COLO829 (cell line): ENCODE data around the gene OR52E6.

Experiments used
- DNase-seq: peaks from one replicate; pipeline ENCODE4 v3.0.0; 2012; ENCODE audit warnings: low spot score

The OR52E6 gene

DNA sequence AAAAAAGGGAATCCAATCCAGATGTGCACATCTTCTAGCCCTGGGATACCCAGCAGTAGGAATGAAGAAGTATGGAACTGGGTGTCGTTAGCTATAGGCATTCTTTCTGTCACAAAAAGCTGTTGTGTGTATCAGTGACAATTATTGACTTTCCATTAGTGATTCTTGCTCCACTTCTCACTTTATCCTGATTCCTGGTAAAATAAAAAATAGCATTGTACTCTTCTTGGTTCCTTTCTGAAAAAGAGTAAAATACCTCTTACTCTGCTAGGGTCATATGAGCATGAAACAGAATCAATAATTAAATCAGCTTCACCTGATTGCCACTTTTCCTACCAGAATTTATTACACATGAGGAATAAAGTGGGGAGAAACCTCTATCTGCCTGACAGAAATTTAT lies at the start of gene OR52E6:
OR52E6 (minus strand) TSS at position 101 of the 400 bp plus-strand sequence; CDS start at position 101, 0 bp downstream.
- DNase-seq, result no peak

DNA sequence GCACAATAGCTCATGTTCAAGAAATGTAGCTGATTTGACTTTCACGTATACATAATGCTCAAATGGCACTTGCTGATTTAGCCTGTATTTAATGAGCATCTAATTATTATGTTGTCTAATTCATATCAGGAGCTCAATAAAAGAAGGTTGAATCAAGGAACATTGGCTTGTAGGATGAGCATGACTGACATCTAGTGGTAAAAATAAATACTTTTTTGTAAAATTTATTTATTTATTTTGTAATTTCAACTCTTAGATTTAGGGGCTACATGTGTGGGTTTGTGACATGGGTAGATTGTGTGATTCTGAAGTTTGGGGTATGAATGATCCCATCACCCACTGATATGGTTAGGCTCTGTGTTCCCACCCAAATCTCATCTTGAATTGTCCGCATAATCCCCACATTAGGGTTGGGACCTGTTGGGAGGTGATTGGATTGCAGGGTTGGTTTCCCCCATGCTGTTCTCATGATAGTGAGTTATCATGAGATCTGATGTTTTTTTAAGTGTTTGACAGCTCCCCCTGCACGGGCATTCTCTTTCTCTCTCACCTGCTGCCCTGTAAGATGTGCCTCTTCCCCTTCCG lies 49.6 kb upstream of the OR52E6 start:
- DNase-seq, result peak; percentile 8

DNA sequence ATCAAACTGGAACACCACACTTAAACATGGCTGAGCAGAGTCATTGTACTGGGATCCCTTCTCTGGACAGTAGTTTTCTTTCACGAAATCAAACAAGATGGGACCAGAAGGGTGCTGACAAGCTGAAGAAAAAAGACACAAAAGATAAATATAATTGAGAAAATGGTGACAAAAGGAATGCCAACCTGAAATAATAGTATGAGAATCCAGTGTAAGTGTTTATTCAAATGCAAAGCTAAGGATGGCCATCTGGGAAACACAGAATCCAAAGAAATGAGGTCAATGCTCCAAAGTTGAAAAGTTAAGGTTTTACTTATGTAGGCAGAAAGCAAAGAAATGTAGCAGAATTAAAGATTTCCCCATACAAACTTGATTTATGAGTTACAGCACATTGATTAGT lies 46.0 kb upstream of the OR52E6 start:
- DNase-seq, result no peak

DNA sequence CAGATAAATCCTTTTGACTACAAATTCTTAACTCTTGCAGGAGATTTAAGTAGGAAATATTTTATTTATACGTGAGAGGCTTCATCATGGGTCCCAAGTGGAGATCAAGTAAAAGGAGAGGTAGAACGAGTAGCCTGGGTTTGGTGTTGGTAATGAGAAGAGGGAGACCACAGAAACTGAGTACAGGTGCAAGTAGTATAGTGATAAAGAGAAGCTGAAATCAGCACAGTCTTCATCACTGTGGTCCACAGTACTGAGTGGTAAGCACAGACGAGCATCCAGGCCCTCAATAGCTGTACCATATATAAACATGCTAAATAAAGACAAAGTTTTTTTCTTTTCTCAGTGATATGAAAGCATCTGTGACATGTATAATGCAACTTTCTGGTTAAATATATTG lies 45.5 kb upstream of the OR52E6 start:
- DNase-seq, result no peak

DNA sequence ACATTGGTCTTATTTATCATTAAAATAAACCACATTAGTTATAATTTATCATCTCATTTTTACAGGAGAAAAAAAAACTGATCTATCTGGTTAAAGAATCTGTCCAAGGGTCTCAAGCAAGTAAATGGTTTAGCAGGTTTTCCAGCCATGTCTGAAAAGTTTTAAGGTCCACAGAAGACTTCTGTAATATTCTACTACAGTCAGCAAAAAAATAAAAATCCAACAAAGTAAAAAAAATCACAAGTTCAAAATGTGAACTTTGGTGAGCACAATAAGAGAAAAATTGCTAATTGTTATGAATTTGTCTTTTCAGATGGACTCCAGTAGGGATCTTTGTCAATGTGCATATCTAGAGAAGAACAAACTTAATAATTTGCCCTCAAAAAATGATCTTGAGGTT lies 40.1 kb upstream of the OR52E6 start:
- no peak for DNase-seq

DNA sequence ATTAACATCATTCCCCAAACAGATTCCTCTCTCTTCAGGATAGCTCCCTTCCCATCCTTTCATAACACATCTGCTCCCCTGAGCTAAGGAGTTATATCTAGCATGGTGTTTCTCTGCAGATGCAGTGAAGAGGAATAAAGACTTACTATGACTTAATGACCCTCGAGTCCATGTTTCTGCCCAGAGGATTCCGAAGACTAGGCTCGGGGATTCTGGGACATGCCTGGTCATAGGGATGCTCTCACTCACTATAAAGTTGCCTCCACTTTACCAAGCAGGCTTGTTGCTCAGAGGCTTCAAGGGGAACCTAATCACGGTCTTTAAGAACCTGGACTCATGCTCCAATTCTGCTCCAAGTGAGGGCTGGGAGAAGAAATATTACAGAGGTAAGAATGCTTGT lies 38.6 kb upstream of the OR52E6 start, which contains the start of gene OR52E4:
OR52E4 (plus strand) TSS at position 301 of the 400 bp plus-strand sequence. CDS start 3,664 bp downstream, outside the sequence.
- DNase-seq, result no peak

DNA sequence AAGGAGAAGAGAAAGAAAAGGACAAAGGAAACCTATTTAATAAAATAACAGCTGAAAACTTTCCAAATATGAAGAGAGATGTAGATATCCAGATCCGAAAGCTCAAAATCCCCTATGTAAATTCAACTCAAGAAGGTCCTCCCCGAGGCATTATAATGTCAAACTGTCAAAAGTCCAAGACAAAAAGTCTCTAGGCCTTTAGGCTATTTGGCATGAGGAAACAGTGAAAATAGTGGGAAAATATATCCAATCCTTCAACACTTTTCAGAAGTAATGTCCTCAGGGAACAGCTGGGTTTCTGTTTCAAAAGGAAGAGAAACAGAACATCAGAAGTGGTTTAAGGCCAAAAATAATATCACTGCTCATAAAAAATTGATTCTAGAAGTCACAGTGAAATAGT lies 36.9 kb upstream of the OR52E6 start:
- DNase-seq, result no peak

DNA sequence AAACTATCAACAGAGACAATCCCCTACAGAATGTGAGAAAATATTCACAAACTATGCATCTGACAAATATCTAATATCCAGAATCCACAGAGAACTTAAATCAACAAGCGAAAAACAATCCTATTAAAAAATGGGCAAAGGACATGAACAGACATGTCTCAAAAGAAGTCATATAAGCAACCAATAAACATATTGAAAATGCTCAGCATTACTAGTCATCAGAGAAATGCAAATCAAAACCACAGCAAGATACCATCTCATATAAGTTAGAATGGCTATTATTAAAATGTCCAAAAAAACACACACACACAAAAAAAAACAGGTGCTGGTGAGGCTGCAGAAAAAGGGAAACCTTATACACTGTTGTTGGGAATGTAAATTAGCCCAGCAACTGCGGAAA lies 24.1 kb upstream of the OR52E6 start:
- no peak for DNase-seq

DNA sequence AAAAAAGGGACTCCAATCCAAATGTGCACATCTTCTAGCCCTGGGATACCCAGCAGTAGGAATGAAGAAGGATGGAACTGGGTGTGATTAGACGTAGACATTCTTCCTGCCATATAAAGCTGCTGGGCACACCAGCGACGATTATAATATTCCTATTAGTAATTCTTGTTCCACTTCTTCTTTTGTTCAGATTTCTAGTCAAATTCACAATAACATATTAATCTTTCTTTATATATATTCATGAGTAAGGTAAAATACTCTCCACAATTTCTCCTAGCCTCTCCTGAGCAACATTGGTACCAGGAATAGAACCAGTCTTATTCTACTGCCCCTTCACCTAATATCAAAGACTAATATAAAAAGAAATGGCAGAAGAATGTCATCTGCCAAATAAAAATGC lies 15.9 kb upstream of the OR52E6 start, which contains the start of gene OR52E8:
OR52E8 (minus strand) TSS at position 101 of the 400 bp plus-strand sequence; CDS start at position 101, 0 bp downstream.
- DNase-seq, result no peak

DNA sequence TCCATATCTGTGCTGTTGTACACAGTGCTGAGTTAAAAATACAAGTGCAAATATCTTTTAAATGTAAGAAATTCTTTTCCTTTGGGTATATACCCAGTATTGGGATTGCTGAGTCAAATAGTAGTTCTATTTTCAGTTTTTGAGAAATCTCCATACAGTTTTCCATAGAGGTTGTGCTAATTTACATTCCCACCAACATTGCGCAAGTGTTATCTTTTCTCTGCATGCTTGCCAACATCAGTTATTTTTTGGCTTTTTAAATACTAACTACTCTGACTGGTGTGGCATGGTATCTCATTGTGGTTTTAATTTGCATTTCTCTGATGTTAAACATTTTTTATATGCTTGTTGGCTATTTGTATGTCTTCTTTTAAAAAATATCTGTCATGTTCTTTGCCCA lies 9.3 kb upstream of the OR52E6 start:
- no peak for DNase-seq

DNA sequence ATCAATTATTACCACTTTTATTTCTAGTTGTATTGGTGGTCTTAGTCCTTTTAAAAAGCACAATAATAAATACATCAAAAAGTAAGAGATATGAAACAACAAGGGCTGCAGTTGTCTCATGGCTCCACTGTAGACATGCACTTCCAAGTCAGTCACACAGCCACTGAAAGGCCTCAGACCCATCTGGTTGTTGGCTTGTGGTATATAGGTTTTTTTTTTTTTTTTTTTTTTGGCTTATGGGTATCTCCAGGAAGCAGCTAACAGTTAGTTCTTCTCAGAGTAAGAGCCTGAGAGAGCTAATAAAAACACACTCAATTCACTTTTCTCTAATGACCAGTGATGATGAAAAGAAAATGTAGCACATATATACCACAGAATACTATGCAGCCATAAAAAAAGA lies 6.0 kb upstream of the OR52E6 start:
- DNase-seq, result no peak

DNA sequence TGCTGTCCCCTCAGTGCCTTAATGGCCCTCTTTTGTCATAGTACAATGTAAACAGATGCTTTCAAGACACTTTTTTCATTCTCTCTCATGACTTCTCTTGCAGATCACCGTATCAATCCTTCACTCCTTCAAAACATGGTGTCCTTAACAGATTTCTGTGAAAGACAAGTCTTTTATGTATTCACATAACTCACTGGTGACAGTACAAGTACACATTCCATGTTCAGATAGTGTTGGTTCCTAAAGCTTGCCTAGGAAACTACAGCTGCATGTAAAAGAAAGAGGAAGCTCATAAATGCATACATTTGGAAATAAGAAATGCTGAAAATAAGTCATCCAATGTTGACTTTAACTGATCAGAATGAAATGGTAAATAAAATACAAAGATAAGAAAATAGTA lies 5.0 kb upstream of the OR52E6 start:
- no peak for DNase-seq

DNA sequence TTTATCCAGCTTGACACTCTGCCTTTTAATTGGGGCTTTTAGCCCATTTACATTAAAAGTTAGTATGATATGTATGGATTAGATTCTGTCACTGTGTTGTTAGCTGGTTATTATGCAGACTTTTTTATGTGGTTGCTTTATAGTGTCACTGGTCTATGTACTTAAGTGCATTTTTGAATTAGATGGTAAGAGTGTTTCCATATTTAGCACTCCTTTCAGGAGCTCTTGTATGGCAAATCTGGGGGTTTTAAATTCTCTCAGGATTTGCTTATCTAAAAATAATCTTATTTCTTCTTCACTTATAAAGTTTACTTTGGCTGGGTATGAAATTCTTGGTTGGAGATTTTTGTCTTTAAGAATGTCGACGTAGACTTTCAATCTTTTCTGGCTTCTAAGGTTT lies 4.0 kb downstream of the OR52E6 start:
- DNase-seq, result no peak

DNA sequence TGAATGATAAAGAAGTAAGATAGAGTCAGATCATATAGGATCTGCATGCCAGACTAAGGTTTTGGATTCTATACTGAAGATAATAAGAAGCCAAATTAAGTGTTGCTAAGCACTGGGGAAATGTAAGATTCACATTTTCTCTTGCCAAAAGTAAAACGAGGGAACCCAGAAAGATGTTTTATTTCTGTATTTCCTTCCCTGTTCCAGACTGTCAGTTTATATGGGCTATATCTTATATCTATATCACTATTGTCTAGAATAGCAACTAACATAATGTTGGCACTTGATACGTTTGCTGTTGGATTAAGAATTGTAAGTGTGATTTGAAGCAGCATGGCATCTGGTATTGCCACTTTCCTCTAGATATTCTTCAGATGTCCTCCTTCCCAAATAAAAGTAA lies 8.3 kb downstream of the OR52E6 start:
- no peak for DNase-seq

DNA sequence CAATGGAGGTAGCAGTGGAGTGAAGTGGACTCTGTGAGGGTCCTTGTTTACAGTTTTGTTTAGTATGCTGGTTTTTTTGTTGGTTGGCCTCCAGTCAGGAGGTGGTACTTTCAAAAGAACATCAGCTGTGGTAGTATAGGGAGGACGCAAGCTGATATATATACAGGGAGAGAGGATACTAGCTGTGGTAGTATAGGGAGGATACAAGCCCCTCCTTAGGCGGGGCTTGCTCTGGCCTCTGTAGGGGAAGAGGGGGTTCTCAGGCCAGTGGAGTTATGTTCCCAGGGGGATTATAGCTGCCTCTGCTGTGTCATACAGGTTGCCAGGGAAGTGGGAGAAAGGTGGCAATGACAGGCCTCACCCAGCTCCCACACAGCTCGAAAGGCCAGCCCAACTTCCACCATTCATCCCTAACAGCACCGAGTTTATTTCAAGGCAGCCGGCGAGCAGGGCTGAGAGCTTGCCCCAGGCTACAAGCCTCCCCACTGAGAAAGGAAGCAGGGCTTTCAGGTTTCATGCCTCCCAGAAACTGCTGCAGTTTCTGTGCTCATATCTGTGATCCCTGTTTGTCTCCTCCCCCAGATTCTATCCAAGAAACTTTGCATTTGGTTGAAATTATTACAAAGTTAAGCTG lies 10.4 kb downstream of the OR52E6 start:
- no peak for DNase-seq

DNA sequence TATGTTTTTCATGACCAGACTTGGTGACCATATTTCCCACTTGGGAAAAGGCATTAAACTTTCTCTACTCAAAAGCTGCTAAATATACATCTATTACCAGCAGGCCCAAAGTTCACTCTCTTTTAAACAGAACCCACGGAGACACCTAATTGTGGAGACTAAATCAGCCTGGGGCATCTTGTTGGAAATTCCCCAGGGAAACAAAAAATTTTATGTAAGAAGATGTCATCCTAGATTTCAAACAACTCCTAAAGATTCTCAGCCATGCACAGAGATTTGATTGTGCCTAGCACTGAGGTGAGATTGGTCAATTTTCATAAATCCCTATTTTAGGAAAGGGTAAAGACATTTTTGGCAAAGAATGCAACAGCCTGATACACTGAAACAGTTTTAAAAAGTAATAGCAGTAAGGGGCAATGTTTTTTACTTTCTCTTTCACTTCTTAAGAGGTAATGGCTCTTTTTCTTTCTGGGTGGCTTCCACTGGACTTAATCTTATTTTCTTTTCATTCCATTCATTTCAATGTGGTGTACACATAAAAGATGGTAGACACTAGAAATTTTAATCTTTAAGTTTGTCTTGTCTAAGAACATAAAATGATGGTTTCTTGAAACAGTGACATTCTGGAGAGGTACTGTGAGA lies 23.3 kb downstream of the OR52E6 start:
- DNase-seq, result no peak

DNA sequence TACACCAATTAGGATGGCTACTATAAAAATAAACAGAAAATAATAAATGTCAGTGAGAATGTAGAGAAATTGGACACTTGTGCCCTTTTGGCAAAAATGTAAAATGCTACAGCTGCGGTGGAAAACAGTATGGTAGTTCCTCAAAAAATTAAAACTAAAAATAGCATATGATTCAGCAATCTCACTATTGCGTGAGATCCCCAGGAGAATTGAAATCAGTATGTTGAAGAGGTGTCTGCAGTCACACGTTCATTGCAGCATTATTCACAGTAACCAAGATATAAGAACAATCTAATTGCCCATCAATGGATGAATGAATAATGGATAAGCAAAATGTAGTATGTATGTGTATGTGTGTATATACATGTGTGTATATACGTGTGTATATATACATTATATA lies 26.2 kb downstream of the OR52E6 start:
- no peak for DNase-seq

DNA sequence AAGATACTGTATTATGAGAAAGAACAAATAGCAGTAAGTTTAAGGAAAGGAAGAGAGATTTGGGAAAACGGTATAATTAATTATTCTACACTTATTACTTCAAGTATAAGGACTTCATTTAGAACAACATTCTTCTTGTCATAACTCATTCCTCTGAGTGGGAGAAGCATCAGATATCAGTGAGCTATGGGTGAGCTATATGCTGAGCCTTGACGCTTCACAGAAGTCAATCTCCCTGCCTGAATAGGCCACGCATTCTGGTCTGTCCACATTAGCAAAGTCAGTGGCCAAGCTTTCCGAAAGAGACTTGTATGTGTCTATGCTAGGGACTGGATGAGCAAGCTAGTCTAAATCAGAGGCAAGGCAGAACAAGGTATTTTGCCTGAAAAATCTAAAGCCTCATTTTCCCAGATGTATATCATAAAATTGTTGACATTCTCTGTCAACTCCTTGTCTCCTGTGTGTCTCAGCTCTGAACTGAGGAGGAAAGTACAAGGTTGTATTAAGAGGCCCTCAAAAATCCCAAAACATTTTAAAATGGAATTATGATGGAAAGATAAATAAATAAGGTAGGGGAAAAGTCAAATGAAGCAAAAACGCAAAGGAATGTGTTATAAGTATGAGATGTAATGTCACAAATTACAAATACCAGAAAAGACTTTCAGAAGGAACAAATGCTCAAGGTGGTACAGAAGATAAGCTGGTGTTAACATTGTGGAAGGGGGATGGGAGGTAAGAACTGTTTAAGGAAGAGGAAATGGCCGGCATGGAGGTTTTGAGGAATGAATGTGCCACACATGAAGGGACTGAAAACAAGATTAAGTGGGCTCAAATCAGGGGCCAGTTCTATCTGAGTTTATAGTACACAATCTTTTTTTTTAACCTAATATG lies 31.5 kb downstream of the OR52E6 start:
- DNase-seq, result no peak

DNA sequence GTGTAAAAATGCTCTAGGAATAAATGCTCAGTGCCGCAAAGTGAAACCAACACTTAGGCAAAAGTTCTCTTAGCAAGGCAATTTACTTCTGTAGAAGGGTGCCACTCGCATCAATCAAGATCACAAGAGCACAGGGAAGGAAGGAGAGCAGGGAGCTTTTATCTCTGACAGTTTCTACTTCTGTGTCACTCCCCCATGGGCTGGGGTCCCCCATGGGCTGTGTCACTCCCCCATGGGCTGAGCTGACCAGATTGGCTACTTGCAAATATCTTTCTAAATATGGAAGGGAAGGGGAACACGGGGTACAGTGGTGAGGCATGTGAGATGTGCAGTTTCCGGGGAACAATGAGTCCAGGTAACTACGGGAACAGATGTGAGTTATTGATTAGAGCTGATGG lies 32.6 kb downstream of the OR52E6 start:
- DNase-seq, result no peak

DNA sequence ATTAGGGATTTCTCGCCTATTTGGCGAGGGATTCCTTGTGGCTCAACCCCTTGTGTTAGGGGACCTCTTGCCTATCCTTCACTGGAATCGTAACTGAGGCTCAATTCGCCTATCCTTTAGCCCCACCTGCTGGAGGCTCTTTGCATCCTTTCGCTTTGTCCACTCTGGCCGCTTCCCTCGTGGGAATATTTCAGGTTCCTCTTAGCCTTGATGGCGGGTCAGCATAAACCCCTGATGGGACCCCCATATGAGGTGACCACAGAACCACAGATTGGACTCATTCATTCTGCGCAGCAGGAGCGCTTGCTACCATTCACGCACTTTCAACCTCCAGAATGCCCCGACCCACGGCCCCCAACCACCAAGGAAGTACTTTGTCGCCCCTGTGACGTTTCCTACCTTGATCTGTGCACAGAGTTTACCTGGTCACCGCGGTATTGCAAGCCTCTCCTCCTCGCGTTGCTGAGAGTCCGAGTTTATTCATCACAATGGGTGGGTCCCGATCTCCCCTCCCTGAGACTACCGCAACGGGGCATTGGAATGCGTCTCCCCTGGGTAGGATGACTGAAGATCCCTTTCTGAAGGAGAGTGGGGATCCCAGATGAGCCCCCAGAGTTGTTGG lies 33.1 kb downstream of the OR52E6 start, which contains the start of gene OR52N2:
OR52N2 (plus strand) TSS at position 425 of the 622 bp plus-strand sequence. CDS start 11,412 bp downstream, outside the sequence.
- DNase-seq, result peak; percentile 32

DNA sequence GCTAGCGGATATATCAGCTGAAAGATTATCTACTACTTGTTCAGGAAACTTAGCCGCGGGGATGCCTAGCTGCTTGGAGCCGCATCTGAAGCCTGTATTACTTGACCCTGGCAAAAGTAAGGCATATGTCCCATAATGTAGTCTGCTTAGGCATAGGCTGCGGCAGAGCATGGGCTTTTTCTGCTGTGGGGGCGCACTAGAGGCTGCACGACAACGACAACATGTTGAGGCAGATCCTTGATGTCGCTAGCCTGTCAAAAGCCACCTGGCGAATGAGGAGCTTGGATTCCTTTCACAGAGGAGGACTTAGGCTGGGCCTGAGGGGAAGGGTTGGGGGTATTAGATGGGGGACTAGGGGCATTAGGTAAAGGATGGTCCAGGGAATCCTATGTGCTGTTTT lies 34.1 kb downstream of the OR52E6 start:
- DNase-seq, result no peak

DNA sequence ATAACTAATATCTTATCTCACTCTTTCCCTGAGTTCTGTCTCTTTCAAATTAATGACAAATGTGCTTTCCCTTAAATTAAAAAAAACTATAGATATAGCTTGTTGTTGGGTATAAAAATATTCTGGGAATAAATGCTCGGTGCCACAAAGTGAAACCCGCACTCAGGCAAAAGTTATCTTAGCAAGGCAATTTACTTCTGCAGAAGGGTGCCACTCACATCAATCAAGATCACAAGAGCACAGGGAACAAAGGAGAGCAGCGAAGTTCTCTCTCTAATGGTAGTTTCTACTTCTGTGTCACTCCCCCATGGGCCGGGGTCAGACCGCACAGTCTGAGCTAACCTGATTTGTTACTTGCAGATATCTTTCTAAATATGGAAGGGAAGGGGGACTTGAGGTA lies 37.7 kb downstream of the OR52E6 start:
- no peak for DNase-seq
